C1 segment of cervical spinal cord (tissue), 14 donors: ENCODE data around the gene TMEM8B.

ENCODE experiments used
- DNase-seq, 14 donors: peaks; one replicate each; lab custom pipeline; 2025; lab: John Stamatoyannopoulos, UW

Gene TMEM8B

DNA sequence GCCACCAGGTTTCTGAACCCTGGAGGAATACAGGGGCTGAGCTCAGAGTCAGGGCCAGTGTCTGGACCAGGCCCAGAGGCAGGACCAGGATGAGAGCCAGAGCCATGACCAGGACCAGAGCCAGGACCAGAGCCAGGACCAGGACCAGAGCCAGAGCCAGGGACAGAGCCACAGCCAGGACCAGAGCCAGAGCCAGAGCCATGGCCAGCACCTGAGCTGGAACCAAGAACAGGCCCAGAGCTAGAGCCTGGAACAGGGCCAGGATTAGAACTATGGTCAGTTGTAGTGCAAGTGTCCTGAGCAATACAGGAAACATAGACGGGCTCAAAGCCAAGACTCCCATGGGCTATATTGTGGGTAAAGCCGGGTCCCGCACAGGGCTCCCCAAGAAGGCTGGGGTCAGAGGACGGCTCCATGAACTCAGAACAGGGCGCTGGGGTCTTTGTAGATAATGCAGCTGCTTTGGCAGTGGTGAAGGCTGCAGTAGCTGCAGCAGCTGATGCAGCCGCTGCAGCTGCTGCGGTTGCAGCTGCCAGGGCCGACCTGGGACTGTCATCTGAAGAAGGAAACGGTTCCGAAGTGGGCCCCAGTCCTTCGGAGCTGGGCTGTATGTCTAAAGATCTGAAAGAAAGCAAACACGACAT is 17.5 kb upstream of the TMEM8B start:
- peak in 6 of 14 donors; percentile 26 to 64 (median 54) for DNase-seq

DNA sequence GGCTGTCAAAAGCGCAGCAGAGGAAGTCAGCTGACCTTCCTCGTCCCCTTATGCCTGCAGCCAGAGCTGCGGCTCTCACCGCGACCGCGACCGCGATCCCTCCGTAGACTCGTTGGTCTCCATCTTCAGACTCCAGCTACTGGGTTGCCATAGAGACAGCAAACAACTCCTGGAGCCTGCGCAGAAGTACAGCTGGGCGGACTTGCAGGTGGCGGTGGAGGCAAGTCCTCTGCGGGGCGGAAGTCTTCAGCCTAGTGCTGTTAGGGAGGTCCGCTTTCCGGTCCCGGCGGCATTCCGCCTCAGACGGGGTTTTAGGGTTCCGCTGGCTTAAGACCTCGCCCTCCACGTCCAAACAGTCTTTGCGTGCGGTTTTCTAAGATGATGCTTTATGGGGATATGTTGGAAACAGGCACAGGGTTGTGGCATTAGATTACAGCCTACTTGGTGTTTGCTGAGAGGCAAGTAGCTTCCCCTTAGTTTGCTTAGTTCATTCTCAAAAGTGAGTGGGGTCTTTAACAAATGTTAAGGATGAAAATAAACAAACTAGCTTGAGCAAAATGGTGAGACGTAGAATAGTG is 16.9 kb upstream of the TMEM8B start, which contains the start of gene SPAG8:
Gene SPAG8 (minus strand): TSS at position 238 of the 578 bp plus-strand sequence. CDS start 115 bp downstream, at position 123.
- peak; percentile 47 to 95 (median 86) for DNase-seq

- no peak for DNase-seq
These were observed 15.5 kb upstream of the TMEM8B start for GRCh38 chr9:35813434-35814105.

DNA sequence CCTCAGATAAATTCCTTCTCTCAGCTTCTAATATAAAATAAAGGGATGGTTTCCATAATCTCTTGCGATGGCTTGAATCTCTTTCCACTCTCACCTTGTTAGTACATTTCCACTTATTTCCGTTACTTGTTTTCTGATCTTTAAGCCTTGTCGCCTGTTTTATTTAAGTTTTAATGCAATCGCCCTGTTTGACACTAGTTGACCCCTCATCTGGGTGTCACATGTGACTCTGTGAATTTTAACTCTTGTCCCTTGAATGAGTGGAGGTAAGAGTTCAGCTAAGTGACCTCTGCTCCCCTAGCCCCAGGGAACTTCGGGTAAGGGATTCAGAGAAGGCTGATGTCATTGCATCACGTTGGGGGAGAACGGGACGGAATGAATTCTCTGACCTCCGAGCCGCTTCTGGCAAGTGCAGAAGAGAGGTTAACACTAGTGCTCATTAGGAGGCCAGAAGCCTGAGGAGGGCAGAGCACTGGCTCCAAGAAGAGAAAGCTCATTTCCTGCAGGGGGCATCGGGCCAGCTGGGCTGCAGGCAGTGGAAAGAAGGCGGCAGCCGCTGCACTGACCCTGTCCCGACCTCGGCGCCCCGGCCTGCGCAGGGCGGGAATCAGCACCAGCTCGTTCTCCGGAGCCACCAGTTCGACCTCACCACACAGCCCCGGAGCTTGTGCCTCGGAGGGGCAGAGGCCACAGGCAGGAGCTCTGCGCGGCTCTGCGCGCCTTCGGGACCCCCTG is 14.8 kb upstream of the TMEM8B start:
- DNase-seq, result peak in 11 of 14 donors; percentile 32 to 85 (median 78)

DNA sequence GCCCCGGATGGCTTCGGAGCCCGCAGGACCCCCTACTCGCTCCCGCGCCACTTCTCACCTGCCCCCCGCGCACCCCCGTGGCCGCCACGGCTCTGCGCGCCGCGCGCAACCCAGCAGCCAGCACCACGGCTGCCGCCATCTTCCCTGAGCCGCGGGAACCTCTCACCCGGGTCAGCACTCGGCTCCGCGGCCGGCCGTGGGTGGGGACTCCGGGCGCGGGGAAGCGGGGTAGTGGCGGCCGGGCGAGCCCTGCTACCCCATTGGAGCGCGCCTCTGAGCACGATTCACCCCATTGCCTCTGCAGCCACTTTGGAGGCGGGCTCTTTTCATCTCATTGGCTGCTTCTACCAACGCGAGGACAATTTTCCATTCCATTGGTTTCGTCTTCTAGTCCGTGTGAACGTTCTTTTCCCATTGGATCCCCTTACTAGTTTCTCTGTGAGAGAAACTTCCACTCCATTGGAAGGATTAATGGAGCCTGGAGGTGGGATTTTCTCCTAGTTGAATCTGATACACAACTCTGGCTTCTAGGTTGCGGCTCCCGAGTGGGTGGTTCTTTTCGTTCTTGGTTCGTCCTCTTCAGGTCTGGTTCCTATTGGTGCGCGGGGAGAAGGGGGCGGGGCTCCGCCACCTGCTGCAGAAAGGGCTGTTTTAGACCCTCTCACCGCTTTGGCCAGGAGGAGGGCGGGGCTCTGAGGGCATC is 14.0 kb upstream of the TMEM8B start, which contains the start of gene HINT2:
Gene HINT2 (minus strand): TSS at position 202 of the 703 bp plus-strand sequence. CDS start 63 bp downstream, at position 139.
- DNase-seq, result peak; percentile 79 to 100 (median 94)

DNA sequence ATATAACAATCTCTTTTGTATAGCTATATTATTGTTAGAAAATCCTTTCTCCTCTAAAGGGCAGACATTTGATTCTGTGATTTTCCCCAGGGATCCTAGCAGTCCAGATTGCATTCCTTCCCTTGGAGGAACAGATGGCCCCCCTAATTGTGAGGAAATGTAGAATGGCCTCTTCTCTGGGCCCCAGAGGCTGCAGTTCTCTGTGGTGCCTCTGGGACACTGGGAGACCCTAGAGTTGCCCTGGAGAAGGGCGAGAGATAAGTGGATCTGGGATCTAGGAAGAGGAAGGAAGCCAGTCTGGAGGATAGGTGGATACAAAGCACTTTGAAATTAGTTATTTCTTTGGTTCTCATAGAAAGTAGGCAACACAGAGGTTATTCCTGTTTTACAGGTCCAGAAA is 12.3 kb upstream of the TMEM8B start:
- no peak for DNase-seq

GRCh38 chr9:35818341-35818740 is 10.7 kb upstream of the TMEM8B start:
- no peak for DNase-seq

DNA sequence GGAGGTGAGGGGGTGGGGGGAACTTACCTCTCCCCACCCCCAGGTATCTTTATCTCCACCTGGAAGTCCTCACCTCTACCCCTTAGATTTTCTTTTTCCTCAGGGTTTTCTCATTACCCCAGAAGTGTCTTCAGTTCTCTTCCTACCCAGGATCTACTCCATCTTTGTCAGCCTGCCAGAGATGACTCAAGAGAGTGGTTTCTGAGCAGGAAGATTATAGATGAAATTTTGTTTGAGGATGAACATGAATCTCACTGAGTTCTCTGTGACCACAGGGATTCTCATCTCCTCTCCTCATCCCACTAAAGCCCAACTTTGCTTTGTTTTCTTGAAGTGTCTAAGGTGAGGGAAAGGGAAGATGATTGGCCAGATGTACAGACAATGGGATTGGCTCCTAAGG is 9.0 kb upstream of the TMEM8B start:
- DNase-seq, result no peak

GRCh38 chr9:35822926-35823325 is 6.1 kb upstream of the TMEM8B start:
- no peak for DNase-seq

GRCh38 chr9:35826071-35826701 is 2.8 kb upstream of the TMEM8B start:
- peak in 9 of 14 donors; percentile 8 to 37 (median 14) for DNase-seq

GRCh38 chr9:35827486-35827885 is 1.5 kb upstream of the TMEM8B start:
- no peak for DNase-seq

GRCh38 chr9:35828716-35829083 is 328 bp upstream of the TMEM8B start, which contains the start of gene FAM221B:
TSS of gene FAM221B (minus strand) at chr9:35828732. CDS start at chr9:35826161, 2,571 bp downstream.
- DNase-seq, result no peak

GRCh38 chr9:35829764-35830096 is 702 bp downstream of the TMEM8B start:
- peak in 1 of 14 donors; percentile 52 for DNase-seq

DNA sequence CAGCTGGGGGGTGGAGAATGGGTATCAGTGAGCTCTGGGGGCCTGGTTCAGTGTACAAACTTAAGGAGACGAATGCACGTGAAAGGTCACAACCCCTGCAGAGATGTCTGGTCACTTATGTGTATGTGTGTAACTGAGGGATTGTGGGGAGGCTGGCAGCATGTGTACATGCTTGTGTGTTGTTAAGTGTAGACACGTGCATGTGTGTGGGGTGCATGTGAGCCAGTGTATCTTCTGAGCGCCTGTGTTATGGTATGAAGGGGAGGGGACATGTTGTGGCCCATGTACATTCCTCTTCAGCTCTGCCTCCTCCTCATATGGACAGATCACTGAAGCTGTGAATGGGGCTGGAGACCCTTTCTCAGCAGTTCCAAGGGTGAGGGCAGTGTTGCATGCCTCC is 2.0 kb downstream of the TMEM8B start:
- DNase-seq, result no peak

DNA sequence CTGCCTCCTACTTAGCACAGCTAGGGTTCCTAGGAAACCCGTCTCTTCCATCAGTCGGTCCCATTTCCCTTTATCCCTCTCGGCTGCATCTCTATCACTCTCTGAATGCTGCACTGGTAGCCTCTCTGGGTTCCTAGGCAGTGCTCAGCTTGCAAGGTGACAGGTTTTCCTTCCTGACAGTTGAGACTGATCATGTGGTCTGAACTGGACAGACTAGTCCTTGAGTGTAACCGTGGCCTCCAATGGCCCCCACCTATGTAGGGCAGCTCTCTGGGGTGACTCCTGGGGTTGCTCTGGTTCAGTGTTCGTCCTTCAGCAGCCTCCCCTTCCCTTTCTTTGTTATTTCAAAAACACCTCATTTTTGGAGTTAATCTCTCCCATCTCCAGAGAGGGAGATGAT is 3.8 kb downstream of the TMEM8B start:
- peak in 1 of 14 donors; percentile 42 for DNase-seq

GRCh38 chr9:35834260-35835215 is 5.5 kb downstream of the TMEM8B start:
- DNase-seq, result no peak

DNA sequence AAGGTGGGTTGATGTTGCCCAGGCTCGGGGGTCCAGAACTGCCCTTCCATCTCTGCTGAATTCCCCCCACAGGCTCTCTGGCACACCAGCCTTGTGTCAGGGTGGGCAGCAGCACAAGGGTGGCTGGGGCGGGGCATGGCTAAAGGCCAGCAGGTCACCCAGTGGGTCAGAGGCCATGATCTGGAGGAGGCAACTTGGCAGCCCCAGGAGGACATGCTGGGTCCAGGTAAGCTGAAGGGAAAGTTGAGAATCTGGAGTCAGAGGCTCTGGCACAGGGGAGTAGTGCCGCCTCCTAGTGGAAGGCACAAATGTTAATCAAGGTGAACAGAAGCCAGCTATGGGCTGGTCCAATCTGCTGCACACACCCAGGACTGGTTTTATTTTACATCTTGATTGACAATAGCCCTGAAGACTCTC is 6.2 kb downstream of the TMEM8B start:
- no peak for DNase-seq

DNA sequence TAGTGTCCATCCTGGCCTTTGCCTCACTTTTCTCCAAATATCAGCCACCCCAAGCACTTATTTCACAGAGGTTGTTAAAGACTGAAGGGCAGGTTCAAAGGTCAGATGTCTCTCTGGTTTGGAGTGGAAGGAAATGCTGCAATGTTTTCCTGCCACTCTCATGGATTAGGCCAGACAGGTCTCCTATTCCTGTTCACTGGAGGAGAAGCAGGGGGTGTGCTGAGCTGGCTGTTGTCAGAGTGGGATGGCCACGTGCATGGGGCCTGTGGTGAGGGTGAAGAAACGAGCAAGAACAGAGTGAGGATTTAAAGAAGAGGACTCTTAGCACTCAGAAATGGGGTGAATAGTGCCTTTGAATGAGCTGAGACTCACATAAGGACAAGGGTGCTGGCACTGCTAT is 6.7 kb downstream of the TMEM8B start:
- DNase-seq, result no peak

DNA sequence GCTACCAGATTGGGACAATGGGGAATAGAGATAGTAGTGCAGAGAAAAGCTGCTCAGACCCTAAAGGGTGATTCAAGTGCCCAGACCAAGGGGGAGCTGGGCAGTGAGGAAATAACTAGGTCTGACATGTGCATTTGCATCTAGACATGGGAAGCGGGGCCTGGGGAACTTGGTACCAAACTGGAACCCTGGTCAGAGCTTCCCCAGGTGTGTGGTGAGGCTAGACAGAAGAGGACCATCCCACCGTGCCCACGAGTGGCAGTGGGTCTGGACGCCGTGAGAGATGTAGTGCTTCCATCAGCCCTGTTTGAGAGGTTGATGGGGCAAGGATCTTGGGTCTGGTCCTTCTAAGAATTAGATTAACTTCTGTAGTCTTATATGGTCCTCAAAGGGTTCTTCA is 7.6 kb downstream of the TMEM8B start:
- no peak for DNase-seq

- no peak for DNase-seq
These were observed 10.9 kb downstream of the TMEM8B start for GRCh38 chr9:35839926-35840325.
